DOHH2 (cell line): ENCODE data around the gene UBE2G2.

ENCODE experiments used
- EZH2phosphoT487 ChIP-seq: fragments of 200-600 bp; sonication (generic); IDR thresholded peaks from 2 replicates; pipeline ENCODE4 v1.6.1; 2017; ENCODE audit warnings: borderline replicate concordance, mild to moderate bottlenecking, antibody characterized with exemption, low read length, moderate library complexity, mixed read lengths
- TF ChIP-seq, protein P1 (sequence below): fragments of 200-600 bp; sonication (generic); IDR thresholded peaks from one replicate; pipeline ENCODE4 v1.5.1; 2014; ENCODE audit warnings: antibody characterized with exemption, mild to moderate bottlenecking, low read depth, low read length; ENCODE audit not compliant: poor library complexity, severe bottlenecking

DNA sequence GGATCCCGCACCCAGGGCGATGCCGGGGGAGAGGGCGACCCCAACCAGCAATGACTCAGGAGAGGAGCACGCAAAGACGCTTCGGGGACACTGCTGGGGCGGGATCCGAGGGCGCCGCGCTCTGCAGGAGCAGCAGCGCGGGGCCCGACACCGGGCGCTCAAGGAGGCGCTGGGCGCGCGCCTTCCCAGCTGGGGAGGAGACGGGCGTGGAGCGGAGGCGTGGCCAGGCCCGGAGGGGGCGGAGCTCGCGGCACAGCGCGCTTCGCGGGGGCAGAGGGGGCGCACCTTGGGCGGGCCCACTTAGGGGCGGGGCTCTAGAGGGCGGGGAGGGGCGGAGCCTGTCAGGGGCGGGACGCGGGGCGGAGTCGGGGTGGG, 15.9 kb upstream of the UBE2G2 start:
- TF ChIP-seq, protein P1, sequence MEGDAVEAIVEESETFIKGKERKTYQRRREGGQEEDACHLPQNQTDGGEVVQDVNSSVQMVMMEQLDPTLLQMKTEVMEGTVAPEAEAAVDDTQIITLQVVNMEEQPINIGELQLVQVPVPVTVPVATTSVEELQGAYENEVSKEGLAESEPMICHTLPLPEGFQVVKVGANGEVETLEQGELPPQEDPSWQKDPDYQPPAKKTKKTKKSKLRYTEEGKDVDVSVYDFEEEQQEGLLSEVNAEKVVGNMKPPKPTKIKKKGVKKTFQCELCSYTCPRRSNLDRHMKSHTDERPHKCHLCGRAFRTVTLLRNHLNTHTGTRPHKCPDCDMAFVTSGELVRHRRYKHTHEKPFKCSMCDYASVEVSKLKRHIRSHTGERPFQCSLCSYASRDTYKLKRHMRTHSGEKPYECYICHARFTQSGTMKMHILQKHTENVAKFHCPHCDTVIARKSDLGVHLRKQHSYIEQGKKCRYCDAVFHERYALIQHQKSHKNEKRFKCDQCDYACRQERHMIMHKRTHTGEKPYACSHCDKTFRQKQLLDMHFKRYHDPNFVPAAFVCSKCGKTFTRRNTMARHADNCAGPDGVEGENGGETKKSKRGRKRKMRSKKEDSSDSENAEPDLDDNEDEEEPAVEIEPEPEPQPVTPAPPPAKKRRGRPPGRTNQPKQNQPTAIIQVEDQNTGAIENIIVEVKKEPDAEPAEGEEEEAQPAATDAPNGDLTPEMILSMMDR = no peak
- TF ChIP-seq EZH2phosphoT487 = no peak
